LoVo (cell line): ENCODE measurements around the gene COQ3.

Experiments used
- DNase-seq: peaks from one replicate; pipeline ENCODE4 v3.0.0-alpha.2; 2016; ENCODE audit warnings: low spot score

COQ3 gene

GRCh38 chr6:99393698-99394531 lies at the start of gene COQ3:
Gene COQ3 (minus strand): TSS chr6:99394195. CDS start chr6:99394179, 16 bp downstream.
- peak; percentile 76 for DNase-seq

GRCh38 chr6:99434702-99435530 lies 40.9 kb upstream of the COQ3 start:
- peak; percentile 38 for DNase-seq

GRCh38 chr6:99432877-99433276 lies 38.9 kb upstream of the COQ3 start:
- no peak for DNase-seq

- DNase-seq = no peak
Measured at GRCh38 chr6:99431901-99432300, 37.9 kb upstream of the COQ3 start.

DNA sequence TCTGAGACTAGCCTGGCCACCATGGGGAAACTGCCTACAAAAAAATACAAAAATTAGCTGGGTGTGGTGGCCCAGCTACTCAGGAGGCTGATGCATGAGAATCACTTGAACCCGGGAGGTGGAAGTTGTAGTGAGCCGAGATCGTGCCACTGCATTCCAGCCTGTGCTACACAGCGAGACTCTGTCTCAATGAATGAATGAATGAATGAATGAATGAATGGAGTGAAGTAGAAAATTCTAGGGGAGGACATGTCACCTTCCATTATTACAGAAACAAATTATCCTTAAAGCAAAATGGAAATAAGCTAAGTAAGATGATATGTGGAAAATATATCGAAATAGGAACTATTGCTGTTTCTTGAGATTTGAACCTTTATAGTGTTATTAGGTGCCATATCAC lies 34.0 kb upstream of the COQ3 start:
- no peak for DNase-seq

DNA sequence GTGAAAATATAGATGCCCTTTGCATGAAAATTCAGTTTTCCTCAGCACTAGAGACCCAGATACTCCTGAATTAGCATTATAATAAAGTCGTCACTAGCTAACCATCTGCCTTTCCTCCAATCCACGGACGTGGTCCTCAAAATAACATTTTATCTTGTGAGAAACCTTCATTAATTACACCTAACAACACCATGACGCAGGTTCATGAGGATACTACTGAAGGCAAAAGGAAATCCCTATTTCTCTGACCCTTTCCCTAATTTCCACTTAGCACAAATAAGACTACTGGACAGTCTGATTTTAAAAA lies 32.4 kb upstream of the COQ3 start:
- DNase-seq = no peak

GRCh38 chr6:99425647-99426450 lies 31.9 kb upstream of the COQ3 start:
- peak; percentile 89 for DNase-seq

- DNase-seq = peak; percentile 96
Measured at GRCh38 chr6:99424761-99425646, 31.0 kb upstream of the COQ3 start, which contains the start of gene PNISR. Gene PNISR (minus strand): TSS chr6:99425308. CDS start chr6:99414659, 10,649 bp downstream.

- DNase-seq = no peak
Measured at GRCh38 chr6:99424022-99424421, 30.0 kb upstream of the COQ3 start.

DNA sequence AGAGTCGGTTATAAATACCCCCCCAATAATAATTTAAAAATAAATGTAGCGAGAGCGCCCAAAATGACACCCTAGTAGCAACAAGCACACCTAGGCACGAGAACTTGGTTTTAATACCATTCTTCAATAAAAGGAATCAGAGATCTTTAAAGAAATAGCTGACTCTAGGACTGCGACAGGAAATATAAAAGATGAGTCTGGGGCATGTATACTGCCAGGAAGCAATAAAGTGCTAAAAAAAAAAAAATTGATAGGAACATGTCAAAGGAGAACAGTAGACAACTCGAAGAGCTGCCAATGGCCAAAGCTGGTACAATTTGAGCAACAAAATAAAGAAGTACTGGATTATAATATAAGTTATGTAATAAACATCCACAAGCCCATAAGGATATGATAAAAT lies 28.9 kb upstream of the COQ3 start:
- DNase-seq = no peak

DNA sequence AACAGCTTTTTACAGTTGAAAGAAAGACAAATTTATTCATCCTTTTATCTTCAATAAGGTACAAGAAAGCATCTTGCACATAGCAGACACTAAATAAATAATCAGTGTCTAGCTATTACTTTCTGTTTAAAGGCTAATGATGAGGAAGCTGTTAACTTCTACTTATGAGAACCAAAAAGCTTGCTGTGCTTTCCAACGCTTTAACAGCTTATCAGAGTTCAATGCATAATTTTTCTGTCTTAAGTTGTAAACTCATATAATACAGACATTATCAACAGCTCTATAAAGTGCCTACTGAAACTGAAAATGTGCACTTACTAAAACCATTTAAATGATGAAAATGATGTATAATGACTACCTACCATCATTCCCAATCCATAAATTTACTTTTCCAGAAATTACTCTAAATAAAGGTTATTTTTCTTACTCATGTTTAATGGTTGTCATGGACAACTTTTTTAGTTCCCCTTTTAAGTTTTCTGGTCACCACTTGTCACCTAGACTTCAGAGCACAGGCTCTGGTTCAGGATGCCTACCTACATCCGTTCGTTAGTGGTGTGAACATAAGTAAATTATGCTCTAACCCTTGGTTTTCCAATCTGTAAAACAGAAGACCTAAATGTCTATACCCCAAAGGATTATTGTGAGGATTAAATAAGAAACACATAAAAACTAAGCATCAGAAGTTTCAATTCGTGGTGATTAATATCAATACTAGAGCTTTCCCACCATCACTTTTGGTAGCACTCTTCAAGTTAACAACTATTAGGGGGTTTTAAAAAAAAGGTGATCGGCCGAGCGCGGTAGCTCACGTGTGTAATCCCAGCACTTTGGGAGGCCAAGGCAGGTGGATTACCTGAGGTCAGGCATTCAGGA lies 23.1 kb upstream of the COQ3 start:
- DNase-seq = no peak

- DNase-seq = no peak
Measured at GRCh38 chr6:99416226-99416625, 22.2 kb upstream of the COQ3 start.

DNA sequence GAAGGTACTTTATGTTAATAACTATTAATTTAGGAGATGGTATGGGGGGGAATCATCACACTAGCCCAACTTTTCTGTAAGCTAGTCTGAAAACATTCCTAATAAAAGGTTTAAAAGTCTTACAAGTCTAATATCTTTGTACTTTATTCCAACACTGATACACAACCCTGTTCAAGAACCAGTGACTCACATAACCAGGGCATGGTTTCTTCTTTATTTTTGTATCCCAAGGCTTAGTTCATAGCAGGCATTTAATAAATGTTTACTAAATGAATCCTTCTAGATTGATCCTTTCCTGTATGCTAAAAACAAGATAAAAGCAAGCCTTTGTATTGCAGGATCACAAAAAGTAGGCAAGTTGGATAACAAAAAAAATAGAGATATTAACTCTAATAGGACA lies 21.5 kb upstream of the COQ3 start:
- no peak for DNase-seq

DNA sequence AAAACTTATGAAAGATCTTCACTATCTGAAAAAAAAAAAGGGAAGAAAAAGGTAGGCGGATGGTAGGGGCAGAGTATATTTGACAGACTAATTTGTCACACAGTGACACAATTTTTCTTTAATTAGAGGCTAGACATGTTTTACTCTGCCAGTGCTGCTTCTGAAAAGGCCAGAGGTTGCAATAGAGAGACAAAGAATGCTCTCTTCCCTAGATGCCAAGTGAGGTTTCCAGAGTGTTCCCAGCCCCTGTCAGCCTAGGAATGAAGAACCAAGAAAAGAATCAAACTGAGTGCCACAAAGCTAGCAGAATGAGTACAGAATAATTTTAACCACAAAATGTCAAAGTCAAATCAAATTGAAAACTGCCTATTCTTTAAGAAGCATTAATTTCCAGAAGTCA lies 18.1 kb upstream of the COQ3 start:
- no peak for DNase-seq

DNA sequence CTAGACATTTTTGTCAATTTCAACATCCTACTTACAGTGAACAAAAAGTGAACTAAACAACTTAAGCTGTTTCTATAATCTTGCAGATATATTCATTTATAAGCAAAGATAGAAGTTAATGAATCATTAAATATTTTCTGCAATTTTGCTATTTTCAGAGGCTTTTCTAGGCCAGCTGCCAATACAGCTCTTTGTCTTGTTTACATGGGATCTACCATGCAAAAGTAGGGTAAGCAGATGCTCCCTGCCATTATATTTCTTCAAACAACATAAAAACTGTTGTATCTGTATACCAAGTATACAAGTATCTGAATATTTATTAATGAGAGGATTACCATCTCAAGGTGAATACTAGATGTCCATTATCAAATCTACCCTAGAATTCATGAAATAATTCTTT lies 15.7 kb upstream of the COQ3 start:
- DNase-seq = no peak

DNA sequence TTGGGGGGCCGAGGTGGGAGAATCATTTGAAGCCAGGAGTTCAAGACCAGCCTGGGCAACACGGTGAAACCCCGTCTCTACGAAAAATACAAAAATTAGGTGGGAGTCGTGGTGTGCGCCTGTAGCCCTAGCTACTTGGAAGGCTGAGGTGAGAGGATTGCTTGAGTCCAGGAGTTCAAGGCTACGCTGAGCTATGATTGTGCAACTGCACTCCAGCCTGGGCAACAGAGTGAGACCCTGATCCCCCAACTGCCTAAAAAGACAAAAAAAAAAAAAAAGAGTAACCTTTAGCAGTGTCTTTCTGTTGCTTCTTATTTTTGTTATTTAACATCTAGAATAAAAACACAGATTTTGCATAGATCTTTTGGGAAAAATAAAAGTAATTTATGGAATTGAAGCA lies 13.1 kb upstream of the COQ3 start:
- no peak for DNase-seq

- DNase-seq = no peak
Measured at GRCh38 chr6:99402448-99402847, 8.5 kb upstream of the COQ3 start.

- DNase-seq = no peak
Measured at GRCh38 chr6:99397287-99397686, 3.3 kb upstream of the COQ3 start.

- DNase-seq = no peak
Measured at GRCh38 chr6:99393366-99393697, 663 bp downstream of the COQ3 start.

DNA sequence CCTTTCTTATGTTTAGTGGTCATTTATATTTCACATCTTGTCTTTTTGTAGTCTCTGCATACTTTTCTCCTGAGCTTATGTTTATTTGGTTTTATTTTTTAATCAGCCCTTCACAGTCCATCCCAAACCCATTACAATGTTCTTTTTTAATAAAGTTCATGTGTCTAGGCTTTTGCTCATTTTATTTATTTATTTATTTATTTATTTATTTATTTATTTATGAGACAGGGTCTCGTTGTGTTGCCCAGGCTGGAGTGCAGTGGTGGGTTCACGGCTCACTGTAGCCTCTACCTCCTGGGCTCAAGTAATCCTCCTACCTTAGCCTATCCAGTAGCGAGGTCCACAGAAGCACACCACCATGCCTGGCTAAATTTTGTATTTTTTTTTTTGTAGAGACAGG lies 3.1 kb downstream of the COQ3 start:
- DNase-seq = no peak

DNA sequence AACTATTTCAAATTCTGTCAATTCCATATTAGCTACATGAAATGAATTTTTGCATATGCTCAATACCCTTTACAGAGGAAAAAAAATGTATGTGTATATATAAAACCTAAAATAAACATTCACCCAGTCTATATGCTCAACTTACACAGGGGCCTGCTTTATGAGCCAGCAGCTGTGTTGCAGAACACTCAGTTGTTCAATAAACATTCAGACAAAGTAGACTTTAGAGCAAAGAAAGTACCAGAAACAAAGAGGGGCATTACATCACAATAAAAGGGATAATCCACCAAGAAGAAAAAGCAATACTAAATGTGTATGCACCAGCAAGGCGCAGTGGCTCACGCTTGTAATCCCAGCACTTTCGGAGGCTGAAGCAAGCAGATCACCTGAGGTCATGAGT lies 9.5 kb downstream of the COQ3 start:
- no peak for DNase-seq
